DMS79 treated with DMSO at 0.1 percent for 48 hours (cell line): ENCODE data around the gene C4orf51.

Experiments used
- DNase-seq: peaks from one replicate; lab custom pipeline; 2025; lab: John Stamatoyannopoulos, UW

The C4orf51 gene

DNA sequence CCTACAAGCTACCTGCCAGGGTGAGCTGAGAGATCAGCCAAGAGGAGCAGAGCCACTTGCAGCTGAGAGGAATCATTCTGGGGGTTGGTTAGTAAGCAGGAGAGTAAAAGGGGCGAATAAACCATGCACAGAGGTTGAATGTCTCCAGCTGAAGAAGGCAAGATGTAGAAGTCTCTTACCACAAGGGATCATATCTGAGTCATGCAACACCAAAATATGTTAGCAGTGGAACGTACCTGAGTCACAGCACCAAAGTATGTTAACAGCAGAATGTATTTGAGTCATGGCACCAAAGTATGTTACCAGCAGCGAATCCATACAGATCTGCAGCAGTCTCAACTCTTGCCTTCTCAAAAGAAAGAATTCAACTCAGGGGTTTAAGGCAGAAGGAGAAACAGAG is 29.9 kb downstream of the C4orf51 start:
- DNase-seq = peak; percentile 62

DNA sequence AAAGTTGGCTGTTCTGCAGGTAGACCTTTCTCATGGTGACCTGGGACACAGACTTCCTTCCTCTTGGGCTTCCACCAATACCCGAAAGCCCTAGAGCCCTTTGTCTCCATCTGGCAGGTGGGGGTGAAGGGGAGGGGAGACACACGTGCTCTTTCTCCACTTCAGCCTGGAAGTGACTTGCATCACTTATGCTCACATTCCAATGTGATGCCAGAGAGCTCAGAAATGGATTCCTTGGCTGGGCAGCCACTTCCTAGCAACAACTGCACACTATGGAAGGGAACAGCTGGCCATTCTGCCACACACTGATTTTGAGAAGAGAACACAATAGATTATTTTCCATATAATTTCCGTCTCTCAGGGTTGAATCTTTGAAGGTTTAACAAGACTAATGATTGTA is 36.3 kb downstream of the C4orf51 start:
- no peak for DNase-seq

DNA sequence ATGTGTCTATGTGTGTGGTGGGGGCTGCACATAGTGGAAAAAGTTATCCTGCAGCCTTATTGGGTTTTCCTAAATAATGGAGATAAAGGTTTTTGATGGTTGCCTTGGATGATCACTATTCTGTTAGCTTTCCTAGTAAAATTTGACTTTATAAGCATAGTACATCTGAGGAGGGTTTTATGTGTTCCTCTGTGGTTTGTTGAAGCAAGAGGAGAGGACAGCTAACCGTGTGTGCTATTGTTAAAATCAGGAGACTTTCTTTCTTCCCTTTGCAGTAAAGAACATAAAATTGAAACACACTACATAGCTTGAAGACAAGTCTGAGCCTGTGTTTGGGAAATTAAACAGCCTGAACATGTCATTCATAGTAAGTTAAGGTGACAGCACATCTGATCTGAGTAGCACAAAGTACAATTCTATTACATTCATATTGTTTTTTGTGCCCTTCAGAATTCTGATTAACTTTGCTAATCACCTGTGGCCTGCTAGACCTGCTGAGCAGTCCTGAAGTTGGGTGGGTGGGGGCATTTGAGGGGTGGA is 36.8 kb downstream of the C4orf51 start:
- no peak for DNase-seq

DNA sequence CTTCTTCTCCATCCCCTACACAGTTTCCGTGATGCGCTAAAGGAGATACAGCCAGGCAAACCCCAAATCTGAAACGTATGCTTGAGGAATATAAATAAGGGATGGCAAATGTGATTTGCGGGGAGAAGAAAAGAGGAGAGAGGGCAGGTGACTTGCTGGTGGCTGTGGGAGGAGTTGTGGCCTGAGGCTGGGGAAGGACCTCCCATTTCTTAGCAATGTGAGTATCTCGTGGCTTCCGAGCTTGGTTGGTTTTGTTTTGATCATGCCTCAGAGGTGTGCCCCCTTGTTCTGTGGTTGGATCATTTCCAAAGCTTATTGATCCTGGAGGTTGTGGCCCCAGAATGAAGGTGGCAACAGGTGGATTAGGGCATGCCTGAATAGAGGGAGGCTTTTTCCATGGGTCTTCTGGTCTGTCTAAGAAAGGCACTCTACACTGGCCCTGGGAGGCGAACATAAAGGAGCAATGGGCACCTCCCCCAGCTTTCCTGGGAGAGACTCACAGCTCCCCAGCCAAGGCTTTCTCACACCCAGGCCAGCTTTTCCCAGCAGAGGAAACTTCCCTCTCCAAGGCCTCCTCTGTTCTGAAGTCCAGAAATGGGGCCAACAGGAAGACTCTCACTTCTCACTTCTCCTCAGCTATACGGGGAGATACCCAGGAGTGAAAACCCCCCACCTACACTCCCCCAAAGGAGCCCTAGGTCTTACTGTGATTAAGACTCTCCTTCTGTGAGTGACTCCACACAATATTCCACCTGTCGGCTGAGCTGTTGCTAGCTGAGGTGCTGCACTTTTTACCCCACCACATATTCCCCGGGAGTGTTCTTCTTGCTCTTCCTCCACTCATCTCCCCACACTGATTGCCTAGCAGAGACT is 40.0 kb downstream of the C4orf51 start:
- no peak for DNase-seq

DNA sequence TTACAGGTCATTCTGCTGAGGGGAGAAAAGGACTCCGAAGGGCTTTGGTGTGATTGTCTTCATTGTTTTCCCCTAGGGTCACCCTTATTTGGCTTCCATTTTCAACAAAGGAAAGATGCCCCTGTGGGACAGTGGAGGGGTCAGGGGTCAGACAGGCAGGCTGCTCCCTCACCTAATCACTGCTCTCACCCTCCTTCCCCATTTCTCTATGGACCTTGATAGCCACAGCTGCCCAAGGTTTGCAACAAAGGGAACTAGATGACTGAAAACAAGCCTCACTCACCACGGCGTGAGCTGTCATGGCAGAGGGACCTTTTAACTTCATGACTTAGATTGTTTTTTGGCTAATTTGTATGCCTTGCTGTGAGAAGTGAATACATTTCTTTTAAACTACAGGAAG is 40.7 kb downstream of the C4orf51 start:
- no peak for DNase-seq

DNA sequence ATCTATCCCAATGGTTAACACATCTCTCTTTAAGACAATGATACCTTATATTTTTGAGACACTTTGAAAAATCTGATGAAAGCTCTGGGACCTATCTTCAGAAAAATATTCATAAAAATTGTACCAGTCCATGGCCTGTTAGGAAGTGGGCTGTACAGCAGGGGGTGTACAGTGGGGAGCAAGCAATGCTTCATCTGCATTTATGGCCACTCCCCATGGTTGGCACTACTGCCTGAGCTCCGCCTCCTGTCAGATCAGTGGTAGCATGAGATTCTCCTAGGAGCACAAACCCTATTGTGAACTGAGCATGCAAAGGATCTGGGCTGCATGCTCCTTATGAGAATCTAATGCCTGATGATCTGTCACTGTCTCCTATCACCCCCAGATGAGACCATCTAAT is 42.6 kb downstream of the C4orf51 start:
- DNase-seq = no peak

DNA sequence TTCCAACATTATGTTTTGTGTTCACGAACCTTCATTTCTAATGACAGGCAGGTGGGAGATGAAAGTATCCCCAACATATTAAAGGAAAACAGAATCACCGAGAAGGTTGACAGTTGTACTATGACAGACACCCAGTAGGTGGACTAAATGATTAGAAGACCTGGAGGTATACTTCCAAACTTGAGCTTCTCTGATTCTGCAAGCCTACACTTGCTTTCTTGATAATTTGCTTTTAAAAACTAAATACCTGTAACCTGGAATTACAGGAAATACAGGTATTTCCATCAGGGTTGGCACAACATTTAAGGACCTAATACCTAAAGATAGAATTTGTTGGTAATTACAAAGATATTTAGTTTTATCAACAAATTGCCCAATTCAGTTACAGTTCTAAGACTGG is 43.4 kb downstream of the C4orf51 start:
- no peak for DNase-seq

DNA sequence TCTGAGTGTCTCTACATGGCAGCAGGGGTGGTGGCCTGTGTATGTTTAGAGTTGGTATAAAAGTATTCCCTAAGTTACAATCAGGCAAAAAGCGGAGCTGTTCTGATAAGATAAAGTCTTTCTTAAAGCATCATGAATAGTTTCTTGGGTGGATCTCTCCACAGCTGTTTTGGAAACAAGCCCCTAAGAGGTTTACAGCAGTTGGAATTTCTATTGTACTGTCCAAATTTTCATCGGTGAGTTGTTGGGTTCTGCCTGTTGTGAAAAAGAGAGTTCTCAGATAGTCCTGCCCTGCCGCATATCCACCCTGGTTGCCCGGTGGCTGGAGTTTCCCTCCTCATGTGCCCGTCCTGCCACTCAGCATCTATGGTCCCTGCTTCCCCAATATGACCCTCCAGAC is 50.1 kb downstream of the C4orf51 start:
- no peak for DNase-seq

DNA sequence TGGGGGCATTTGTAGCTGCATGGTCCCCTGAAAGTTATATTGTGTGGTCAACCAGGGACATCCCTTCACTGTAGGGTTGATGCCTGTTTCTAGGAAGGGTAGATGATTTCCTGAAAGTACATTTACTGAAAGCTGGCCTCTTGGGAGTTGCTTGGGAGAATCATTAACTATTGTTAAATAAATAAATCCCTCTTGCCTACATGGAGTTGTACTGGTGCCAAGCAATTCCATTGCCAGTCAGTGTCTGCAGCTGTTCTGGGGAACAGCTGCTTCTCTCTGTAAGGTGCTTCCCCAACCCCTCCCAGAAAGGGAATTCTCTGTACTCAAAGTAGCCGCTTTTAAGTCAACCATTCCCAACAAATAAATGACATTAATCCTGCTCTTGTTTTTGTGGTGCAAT is 51.1 kb downstream of the C4orf51 start:
- DNase-seq = peak; percentile 55

DNA sequence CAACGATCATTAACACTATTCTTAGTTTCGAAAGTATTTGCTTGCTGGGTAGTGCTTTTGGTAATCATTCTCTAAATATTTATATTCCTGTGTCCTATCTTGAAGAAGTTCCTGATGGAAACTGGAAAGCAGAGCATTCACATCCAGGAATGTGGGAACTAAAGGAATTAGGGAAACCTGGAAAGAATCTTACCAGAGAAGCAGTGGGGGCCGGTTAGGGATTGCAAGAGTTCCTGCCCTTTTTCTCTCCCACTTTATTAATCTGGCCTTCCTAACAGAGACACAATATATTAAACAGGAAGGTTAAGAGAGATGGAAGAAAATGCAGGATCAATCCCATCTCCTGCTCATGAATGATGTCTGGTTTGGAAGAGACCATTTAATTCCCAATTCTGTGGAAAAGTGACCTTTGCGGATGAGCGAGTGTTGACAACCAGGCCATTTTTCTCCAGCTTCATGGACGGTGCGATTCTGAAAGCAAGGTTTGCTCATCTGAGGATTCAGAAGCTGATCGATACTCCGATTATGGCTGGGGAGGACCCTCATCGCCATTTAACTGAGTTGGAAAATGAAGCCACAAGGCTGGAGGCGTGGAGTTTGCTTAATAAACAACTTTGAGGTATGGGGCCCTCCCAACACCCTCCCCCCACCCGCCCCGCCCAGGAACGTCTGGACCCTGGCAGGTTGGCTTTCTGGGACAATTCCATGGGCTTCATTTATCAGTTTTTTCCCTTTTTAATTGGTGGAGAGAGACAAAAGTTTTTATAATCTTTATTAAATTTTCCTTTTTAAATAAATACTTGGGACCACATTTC is 52.3 kb downstream of the C4orf51 start:
- DNase-seq = no peak

DNA sequence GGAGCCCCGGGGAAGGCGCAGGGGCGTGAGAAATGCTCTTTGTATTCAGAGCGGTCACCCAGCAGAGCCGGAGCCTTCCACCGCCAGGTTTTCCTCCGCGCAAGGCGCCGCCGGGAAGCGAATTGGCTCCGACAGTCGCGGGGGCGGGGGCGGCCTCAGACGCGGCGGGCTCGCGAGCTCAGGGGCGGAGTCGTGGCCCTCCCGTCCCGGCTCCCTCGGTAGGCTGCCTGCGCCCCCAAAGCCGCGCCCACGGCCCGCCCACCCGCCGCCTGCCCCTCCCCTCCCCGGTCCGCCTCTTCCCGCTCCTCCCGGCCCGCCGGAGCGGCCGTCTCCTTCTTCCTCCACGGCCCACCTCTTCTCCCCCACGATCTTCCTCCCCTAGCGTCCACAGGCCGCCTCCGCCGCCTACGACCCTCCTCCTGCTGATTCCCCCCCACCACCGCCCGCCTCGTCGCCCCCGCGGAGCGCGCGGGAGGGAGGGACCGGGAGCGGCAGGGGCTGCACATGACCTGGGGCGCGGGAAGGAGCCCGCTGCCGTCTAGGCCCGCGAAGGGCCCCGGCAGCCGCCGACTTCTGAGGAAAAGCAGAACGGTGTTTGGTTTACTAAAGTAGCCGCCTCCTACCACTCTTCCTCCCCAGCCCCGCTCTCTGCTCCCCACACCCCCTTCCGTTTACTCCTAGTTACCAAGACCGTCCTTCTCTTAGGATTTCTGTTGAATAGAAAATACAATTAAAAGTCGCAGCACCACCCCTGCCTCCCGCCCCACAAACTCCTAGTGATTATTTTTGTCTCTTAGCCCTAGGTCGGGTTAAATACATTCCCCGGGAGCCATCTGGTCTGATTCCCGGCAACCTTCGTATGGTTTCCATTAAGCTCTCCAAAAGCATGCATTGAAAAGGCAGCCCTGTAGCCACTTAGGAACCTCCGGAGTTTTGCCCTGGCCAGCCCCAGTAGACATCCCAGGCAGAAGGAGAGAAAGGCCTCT is 53.2 kb downstream of the C4orf51 start:
- peak; percentile 64 for DNase-seq

DNA sequence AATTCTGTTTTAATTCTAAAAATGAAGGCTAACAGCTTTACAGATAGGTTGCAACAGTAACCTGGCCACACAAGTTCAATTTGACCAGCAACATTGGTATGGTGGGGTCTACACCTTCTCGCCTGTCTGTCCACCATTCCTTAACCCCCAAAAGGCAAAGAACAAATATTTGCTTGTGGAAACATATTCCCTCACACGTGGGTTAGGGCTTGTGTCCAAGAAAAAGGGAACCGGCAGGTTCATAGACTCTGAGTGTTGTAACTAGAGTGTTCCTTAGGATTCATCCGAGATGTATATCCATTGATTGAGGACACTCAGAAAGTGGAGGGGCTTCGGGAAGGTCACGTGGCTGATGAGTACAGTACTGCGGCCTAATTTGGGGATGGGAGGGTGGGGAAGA is 54.1 kb downstream of the C4orf51 start:
- no peak for DNase-seq

DNA sequence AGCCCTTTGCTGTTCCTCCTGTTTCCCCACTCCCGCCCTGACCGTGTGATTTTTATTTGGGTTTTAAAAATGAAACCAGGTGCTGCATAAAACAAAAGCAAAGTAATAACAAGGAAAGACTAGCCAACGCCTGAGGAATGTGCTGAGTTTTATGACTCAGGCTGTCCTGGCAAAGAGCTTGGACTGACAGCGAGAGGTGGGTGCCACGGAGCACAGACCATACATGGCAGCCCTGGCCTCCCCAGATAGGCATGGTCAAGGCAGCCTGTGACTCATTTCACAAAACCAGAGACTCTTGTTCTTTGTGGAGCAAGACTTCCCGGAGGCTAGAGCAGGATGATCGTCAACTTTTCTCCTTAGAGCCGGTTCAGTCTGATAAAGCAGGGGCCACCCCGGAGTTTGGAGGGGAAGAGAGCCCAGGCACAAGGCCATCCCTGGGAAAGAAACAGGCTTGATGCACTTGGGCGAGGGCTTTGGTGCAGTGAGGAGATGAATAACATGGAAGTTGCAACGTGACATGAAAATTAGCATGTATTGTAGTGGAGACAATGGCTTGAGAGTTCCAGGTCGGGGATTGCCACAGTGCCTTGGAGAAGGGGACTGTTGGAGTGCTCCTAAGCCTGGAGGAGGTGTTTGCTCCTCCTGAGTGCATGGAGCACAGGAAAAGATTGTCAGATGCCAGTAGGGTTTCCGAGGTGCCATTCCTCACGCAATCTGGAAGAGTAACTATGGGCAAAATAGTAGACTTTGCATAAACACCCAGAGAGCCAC is 54.8 kb downstream of the C4orf51 start:
- DNase-seq = no peak

DNA sequence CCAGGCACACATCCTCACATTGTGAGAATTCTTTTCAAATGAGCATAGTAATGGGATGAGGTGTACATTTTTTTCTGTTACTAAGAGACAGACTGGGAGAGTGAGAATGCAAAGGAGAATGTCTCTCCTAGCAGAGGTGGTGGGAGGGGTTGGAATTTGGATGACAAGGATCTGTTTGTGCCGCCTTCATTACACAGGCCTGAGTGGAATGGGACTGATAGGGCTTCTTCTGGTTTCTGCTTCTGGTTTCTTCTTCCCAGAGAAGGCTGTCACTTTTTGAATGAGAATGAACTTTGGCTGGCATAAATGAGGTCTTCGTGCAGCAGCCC is 55.4 kb downstream of the C4orf51 start:
- no peak for DNase-seq

DNA sequence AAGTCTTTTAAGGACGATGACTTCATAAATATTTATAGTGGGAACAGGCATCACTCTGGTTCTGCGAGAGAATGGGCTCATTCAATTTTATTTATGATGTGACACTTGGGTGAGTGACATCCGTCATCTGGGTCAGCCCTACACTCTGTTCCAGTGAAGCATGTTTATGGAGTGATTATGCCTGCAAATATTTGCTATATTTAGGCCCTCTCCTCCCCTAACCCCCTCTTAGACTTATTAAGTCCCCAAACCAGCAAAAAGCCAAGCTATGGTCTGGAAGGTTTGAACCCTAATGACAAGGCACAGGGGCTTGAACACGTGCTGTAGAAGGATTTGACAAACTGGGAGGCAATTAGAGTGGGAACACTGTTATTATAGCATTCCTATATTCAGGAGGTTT is 55.9 kb downstream of the C4orf51 start:
- no peak for DNase-seq

DNA sequence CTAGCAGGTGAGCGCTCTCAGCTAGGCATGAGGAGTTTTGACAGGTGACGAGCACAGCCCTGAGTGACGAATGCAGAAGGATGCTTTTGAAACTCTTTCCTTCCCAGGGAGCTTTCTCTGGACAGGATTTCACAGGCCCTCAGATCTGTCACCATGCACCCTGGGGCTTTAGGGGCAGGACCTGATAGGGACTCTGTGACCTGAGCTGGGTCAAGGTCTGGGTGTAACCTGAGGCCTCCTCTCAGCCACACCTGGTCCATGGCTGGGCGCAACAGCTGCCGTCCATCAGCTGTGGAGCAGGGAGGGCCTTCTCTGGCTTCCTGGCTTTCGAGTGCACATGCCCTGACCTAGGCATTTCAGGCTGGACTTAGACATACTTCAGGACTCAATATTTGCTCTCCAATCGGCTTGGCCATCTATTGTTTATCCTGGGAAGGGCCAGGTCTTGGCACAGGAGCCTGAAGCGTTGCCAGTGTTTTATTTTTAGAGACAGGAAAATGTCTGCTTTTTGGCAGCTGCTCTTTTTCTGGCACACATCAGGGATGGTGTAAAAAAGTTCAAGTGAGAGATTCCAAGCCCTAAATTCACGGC is 56.4 kb downstream of the C4orf51 start:
- DNase-seq = peak; percentile 10

DNA sequence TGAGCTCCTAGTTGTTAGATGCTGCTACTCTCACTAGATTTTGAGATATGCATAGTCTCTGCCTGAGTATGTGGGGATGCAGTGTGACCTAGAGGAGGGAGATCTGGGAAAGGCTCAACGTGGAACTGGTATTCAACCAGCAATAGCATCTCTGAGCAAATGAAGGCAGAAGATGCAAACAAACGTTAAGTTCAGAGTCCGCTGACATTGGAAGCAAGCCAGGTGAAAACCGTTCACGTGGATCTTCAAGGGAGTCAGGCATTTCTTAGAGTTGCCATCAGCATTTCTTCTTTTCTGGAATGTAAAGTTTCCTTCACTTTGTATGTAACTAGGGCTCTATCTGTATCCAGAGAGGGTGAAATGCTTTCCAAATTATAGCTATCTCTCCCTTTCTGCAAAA is 59.9 kb downstream of the C4orf51 start:
- DNase-seq = no peak

DNA sequence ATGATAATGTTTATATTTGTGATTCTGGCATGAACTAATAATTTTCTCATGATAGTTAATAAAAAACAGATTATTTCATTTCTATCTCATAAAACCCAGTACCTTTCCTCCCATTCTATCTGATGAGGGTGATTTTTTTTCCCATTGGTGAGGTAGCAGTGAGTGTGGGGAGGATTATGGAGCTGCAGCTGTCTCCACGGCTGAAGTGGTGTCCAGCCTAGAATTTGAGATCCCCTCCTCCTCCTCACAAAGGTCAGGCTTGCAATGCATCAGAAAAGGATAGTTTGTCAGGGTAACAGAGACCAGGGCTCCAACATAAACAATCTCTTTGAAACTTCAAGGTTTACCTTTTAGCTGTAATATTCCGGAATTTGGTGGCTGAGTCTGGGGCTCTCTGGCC is 60.9 kb downstream of the C4orf51 start:
- no peak for DNase-seq

DNA sequence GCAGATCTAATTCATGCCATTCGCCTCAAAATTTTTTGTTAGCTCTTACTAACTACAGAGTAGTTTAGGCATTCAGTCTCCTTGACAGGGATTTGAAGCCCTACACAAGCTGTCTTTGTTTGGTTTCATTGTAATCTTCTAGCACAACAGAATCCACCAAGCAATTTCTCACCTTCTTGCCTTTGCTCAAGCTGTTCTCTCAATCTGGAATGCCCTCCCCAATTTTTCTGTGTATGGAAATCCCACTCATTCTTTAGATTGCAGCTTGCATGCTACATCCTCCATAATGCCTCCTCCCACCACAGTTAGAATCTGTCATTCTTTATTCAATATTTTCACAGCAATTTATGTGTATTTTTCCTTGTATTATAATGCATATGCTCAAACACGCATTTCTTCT is 63.7 kb downstream of the C4orf51 start:
- DNase-seq = no peak

DNA sequence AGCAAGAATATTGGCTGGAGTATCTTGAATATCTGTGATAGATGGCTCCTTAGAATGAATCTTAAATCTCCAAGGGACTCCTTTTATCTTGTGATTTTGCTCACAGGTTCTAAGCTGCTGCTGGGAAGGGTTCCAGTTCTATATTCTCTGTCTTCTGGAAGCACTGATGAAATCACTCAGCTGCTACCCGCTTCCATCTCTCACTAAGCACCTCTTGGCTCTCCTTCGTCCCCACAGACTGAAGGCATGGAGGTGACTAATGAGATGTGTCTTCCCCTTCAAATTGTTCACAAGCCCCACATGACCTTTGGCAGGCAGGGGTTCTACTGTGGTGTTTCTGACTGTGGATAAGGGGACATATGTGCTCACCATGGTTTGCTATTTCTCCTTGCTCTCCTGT is 75.9 kb downstream of the C4orf51 start:
- no peak for DNase-seq

DNA sequence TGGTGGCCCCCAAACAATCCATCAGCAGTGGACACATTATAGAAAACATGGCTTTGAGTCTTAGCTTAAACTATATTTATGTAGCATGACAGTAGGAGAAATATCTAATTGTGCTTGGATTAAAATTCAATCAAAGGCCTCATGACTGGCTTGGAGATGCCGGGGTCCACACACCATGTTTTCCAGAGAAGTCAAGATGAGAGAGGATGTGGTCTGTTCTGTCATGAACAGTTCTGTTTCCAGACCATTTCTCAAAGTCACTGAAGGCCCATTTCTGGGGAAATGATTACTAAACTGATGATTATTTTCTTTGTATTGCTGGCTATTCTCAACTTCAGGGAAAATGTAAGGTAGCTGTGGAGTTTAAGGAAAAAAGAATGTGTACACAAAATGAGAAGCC is 76.3 kb downstream of the C4orf51 start:
- DNase-seq = no peak
